Mesothelial cell of epicardium (in vitro differentiated cells): Measurements from ENCODE around the gene ANGPT4. TPM values are rescaled to one million over a fixed set of nuclear protein-coding genes. Genes with fewer than 3 reads are reported as not detected.

ENCODE experiments used
- DNase-seq, 2 experiments: peaks; one replicate each; pipeline ENCODE4 v3.0.0; 2021; ENCODE audit warnings: low spot score in 2 of 2; ENCODE audit not compliant: unreplicated experiment in 2 of 2
- H3K27ac Mint-ChIP-seq: 2 replicates; pipeline ENCODE4 v1.8.0; 2021; ENCODE audit warnings: mixed read lengths
- H3K27me3 Mint-ChIP-seq: 2 replicates; pipeline ENCODE4 v1.8.0; 2021; ENCODE audit warnings: low read depth, mixed read lengths
- H3K36me3 Mint-ChIP-seq: 2 replicates; pipeline ENCODE4 v1.8.0; 2021; ENCODE audit warnings: mixed read lengths
- H3K4me1 Mint-ChIP-seq: 2 replicates; pipeline ENCODE4 v1.8.0; 2021; ENCODE audit warnings: mixed read lengths
- H3K4me3 Mint-ChIP-seq: 2 replicates; pipeline ENCODE4 v1.8.0; 2021; ENCODE audit warnings: mild to moderate bottlenecking, moderate library complexity, mixed read lengths
- H3K9me3 Mint-ChIP-seq: 2 replicates; pipeline ENCODE4 v1.8.0; 2021; ENCODE audit warnings: mixed read lengths
- CTCF ChIP-seq: fragments of 200-600 bp; sonication (generic); IDR thresholded peaks from one replicate; pipeline ENCODE4 v1.5.0; 2021; ENCODE audit warnings: antibody characterized with exemption; ENCODE audit not compliant: unreplicated experiment
- total RNA-seq: library from RNA; stranded (reverse); gene quantifications from 3 replicates; pipeline ENCODE4 v1.2.1, GENCODE V29; 2021

ANGPT4 gene
- total RNA-seq, 1 donor from 2014 or later = 0.31 TPM

DNA sequence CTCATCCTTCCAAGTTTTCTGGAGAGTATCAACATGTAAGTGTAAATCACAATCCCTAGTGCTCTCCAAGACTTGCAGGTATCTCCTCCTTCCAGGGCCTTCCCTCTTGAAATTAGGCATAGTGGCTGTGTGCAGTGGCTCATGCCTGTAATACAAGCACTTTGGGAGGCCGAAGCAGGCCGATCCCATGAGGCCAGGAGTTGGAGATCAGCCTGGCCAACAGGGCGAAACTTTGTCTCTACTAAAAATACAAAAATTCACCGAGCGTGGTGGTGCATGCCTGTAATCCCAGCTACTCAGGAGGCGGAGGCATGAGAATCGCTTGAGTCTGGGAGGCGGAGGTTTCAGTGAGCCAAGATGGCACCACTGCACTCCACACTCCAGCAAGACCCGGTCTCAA is 9.4 kb upstream of the ANGPT4 start:
- H3K9me3 Mint-ChIP-seq = peaks cover 28% of the 10 kb centered on the region
- no peaks in the 10 kb centered on the region for H3K36me3 Mint-ChIP-seq
- H3K27ac Mint-ChIP-seq = no peak overlapping the region
- no peak overlapping the region for H3K4me3 Mint-ChIP-seq
- no peaks in the 10 kb centered on the region for H3K27me3 Mint-ChIP-seq
- no peak for DNase-seq
- TF ChIP-seq CTCF = no peak
- H3K4me1 Mint-ChIP-seq = no peaks in the 10 kb centered on the region

- DNase-seq = no peak
Observed at GRCh38 chr20:924639-925038, 8.5 kb upstream of the ANGPT4 start.

GRCh38 chr20:922781-923180 is 6.6 kb upstream of the ANGPT4 start:
- no peak for DNase-seq
- H3K4me1 Mint-ChIP-seq = peaks cover 6% of the 10 kb centered on the region
- H3K27ac Mint-ChIP-seq = no peak overlapping the region
- no peak overlapping the region for H3K4me3 Mint-ChIP-seq
- H3K9me3 Mint-ChIP-seq = peaks cover 10% of the 10 kb centered on the region
- TF ChIP-seq CTCF = no peak
- H3K36me3 Mint-ChIP-seq = no peaks in the 10 kb centered on the region
- H3K27me3 Mint-ChIP-seq = no peaks in the 10 kb centered on the region

More at GRCh38 chr20:924639-925038, 8.5 kb upstream of the ANGPT4 start:
- Mint-ChIP-seq H3K36me3 (no peaks in the 10 kb centered on the region), H3K27ac (no peak overlapping the region), H3K27me3 (no peaks in the 10 kb centered on the region), H3K4me1 (peaks cover under 1% of the 10 kb centered on the region), H3K4me3 (no peak overlapping the region), H3K9me3 (peaks cover 29% of the 10 kb centered on the region)
- TF ChIP-seq CTCF = no peak

GRCh38 chr20:921068-921467 is 4.9 kb upstream of the ANGPT4 start:
- TF ChIP-seq CTCF = no peak
- peaks cover 13% of the 10 kb centered on the region for H3K4me1 Mint-ChIP-seq
- H3K27me3 Mint-ChIP-seq = peaks cover 3% of the 10 kb centered on the region
- no peak for DNase-seq
- no peak overlapping the region for H3K27ac Mint-ChIP-seq
- H3K36me3 Mint-ChIP-seq = no peaks in the 10 kb centered on the region
- no peak overlapping the region for H3K4me3 Mint-ChIP-seq
- H3K9me3 Mint-ChIP-seq = peaks cover 3% of the 10 kb centered on the region

DNA sequence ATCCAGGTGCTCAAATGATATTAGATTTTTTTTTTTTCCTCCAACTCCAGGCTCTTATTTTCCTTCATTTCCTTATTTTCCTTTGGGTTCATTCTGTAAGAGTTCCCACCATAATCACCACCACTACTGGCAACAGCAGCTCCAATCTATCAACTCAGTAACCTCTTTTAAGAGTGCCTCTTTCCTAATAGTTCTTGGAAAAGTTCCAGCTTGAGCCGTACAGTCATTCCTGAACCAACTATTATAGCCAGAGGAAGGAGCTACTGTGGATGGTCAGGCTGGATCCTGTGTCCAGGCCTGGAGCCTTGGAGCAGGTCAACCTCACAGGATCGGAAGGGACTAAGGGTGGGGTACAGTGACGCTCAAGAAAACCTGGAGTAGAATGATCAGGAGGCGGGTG is 4.2 kb upstream of the ANGPT4 start:
- Mint-ChIP-seq H3K27ac (no peak overlapping the region), H3K9me3 (peaks cover 3% of the 10 kb centered on the region), H3K4me1 (peaks cover 13% of the 10 kb centered on the region), H3K27me3 (peaks cover 4% of the 10 kb centered on the region), H3K4me3 (no peak overlapping the region), H3K36me3 (no peaks in the 10 kb centered on the region)
- TF ChIP-seq CTCF = no peak
- no peak for DNase-seq

DNA sequence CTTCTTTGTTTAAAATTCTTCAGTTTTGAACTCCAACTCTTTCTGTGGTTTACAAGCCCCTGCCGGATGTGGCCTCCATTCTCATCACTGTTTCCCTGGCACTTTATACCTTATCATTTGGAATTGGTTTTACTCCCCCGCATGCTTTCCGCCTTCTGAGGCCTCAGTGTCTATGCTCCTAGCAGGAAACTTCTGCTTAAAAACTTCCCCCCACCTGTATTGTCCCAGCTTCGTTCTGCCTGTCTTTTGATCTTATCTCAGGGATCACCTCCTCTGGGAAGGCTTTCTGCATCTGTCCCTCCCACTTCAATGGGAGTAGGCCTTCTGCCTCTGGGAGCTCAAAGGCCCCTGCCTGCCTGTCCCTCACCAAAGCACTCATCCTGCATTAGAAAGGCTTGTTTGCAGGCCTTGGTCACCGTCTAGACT is 3.4 kb upstream of the ANGPT4 start:
- Mint-ChIP-seq H3K27me3 (peaks cover 10% of the 10 kb centered on the region), H3K9me3 (peaks cover 3% of the 10 kb centered on the region), H3K36me3 (no peaks in the 10 kb centered on the region), H3K27ac (peak overlapping the region; percentile 21), H3K4me1 (peaks cover 13% of the 10 kb centered on the region), H3K4me3 (no peak overlapping the region)
- no peak for TF ChIP-seq CTCF
- no peak for DNase-seq
